DMS153 (cell line): ENCODE measurements around the gene APOB.

Experiments used
- DNase-seq: peaks from one replicate; lab custom pipeline; 2025; lab: John Stamatoyannopoulos, UW

The APOB gene

GRCh38 chr2:20972792-20973565 lies 70.9 kb downstream of the APOB start:
- no peak for DNase-seq

DNA sequence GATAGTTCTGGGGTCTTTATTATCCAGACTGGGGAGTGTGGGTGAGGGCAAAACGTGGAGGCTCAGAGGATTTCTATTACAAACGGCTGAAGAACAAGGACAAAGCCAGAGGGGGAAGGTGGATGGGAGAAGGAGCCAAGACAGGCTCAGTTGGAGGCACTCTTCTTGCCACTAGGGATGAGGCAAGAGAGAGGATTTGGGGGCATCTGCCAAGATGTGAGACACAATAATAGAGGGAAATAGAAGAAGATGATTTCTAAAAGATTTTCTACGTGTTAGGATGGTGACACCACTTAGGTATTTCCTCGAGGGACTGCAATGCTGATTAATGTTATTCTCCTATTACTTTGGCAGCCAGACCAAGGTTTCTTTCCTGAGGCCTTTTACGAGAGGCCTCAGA lies 71.8 kb downstream of the APOB start:
- no peak for DNase-seq

DNA sequence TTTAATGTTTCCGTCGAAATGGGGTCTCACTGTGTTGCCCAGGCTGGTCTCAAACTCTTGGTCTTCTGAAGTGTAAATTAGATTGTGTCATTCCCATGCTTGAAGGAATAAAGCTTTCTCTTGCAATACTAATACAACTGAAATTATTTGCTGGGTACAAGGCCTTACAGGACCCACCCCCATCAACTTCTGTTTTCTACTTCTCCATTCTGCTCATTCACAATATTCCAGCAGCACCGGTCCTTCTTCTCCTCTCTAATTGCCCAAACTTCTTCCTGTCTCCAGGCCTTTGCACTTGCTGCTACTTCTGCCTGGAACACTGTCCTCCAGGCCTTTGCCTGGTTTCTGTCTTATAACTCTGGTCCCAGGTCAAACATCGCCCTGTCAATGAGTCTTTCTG lies 73.8 kb downstream of the APOB start:
- no peak for DNase-seq

GRCh38 chr2:20966061-20966595 lies 77.7 kb downstream of the APOB start:
- no peak for DNase-seq

DNA sequence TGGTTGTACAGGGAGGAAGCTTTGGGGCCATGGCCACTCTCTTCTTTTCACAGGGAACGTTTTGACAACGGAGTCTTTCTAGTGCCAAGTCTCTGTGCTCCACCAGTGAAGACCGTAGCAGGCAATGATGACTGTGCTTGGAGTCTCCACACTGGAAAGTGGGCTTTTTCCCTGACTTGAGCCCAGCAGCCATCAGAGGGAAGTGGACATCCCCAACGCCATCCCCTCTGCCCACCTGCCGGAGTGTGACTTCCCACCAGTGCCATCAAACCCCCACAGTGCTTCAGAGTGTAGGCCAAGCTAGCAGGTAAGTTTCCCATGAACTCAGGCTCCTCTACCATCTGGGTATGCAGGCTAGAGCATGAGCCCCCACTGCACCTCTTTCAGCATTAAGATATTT lies 78.7 kb downstream of the APOB start:
- no peak for DNase-seq

DNA sequence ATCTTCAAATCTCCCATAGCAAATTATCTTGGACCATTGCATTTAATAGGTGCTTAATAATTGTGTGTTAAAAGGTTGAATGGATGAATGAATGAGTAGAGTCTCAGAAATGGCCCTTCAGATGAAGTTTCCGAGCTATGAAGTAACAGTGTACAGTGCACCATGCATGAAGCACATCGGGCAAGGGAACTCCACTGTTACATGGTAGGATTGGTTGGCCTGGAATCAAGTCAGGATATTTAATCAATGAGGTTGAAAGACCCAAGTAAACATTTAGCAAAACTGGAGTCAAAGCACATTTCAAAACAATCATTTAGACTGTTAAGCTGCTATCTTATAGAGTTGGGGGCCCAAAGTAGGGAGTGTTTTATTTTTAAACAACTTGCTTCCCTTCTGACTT lies 80.0 kb downstream of the APOB start:
- DNase-seq: no peak

- DNase-seq: peak; percentile 16
Observed at GRCh38 chr2:20962939-20963557, 80.8 kb downstream of the APOB start.

- no peak for DNase-seq
Observed at GRCh38 chr2:20961858-20962257, 82.0 kb downstream of the APOB start.

DNA sequence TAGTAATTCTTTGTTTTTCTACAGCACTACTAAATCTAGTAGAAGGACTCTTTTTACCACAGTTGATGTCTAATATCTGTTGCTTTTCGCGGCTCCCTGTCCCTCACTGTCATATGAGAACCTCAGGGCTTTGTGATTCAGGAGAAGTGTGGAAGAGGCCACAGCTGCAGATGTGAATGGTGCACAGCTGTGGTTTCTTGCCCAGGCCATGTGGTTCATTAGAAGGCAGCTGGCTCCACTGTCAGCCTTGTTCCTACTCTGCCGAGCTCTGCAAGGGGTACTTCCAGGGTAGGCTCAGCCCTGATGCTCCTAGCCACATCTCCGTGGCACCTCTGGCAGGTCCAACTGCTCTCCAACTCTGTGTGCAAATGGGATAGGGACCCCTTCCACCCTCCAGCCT lies 83.9 kb downstream of the APOB start:
- DNase-seq: no peak

GRCh38 chr2:20959252-20959651 lies 84.6 kb downstream of the APOB start:
- no peak for DNase-seq

DNA sequence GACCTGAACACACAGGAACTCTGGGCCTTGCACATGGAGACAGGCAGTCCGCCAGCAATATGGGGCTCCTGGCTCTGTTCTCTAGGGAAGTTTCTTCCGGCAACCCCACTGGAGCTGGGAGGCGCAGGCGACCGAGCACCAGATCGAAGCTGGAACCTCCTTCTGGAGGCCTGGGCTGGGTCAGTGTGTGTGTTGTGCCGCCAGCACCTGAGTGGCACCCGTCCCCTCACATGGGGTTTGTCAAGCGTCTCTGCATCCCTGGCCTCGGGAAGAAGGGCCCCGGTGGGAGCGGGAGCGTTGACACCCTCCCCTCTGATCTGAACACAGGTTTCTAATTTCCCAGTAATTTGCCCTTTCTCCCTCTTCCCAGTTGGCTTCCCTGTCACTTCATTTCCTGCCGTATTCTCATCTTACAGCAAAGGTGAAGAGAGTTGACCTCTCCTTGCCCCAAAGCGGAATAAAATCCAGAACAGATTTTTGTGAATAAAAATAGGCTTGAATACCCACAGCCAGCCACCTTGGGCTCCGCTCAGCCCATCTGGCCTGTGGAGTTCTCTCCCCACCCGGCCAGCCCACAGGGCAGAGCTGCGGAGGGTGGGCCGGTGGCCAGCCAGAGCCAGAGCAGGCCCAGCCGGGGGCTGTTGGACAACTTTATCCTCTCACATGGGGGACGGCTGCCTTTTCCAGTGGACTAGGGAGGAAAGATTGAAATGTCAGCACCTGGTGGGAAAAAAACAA lies 85.9 kb downstream of the APOB start:
- no peak for DNase-seq

GRCh38 chr2:20955277-20956026 lies 88.4 kb downstream of the APOB start:
- no peak for DNase-seq

DNA sequence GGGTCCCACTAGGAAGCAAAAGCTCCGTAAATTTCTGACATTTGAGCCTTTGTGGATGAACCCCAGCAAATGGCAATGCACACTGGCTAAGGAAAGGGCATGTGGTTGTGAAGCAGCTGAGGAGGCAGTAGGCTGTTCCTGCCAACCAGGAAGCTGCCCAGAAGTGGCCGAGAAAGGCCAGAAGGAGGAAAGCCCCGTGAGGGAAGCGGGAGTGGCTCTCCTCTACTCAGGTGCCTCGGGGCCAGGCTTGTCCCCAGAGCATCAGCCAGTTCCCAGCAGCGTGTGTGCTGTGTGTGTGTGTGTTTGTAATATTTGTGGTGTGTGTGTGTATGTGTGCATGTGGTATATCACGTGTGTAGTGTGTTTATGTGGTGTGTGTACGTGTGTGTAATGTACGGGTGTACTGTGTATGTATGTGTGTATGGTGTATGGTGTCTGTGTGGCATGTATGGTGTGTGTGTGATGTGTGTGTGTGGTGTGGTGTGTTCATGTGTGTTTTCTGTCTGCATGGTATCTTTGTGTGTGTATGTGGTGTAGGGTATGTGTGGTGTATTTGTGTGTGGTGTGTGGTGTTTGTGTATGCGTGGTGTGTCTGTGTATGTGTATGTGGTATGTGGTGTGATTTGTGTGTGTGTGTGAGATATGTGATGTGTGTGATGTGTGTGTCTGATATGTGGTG lies 90.6 kb downstream of the APOB start:
- no peak for DNase-seq
